ENCODE data around the gene CSTF2T.
"Not testable (repeated sequence)": the region's sequence is repeated elsewhere in the genome, so short reads cannot be mapped to it uniquely, and the experiment has no call there.

Gene CSTF2T

DNA sequence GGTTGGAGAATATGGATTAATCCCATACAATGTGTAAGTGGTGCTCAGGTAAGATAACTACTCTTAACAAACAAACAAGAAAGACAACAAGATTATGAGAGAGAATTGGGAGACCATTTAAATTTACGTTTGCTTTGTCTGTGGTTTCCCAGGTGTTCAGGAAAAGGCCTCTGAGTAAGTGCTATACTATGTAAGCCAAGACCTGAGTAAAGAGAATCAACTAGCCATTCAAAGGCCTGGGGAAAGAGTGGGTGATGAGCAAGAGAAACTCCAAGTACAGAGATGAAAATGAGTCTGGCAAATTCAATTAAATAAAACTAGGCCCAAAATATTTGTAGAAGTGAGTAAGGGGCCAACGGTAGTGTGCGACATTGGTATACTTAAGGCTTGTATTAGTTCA, 9.9 kb downstream of the CSTF2T start:
- Histone ChIP-seq H3F3A (ENCODE audit: control insufficient read depth, insufficient read depth) (no peaks in the 10 kb centered on the region), H3K27me3 (ENCODE audit: control insufficient read depth, low read length) (no peaks in the 10 kb centered on the region), H3K36me3 (ENCODE audit: control insufficient read depth, low read length) (0 out of 2 replicates have a peak, but pooled peaks cover under 1% of the 10 kb centered on the region), H3K79me2 (ENCODE audit: control insufficient read depth, low read length) (no peaks in the 10 kb centered on the region), H3K27ac (ENCODE audit: low read depth, low read length) (no peak overlapping the region), H3K4me2 (ENCODE audit: low read length) (no peak overlapping the region), H3K9me2 (replicated peaks; ENCODE audit: control insufficient read depth, low read length) (no peaks in the 10 kb centered on the region), H3K4me1 (ENCODE audit: control insufficient read depth, low read length) (no peaks in the 10 kb centered on the region), H4K20me1 (ENCODE audit: control insufficient read depth, insufficient read depth, low read depth, low read length) (no peaks in the 10 kb centered on the region), H3K4me3 (ENCODE audit: low read length) (no peak overlapping the region), H3K9me3 (ENCODE audit: control insufficient read depth, insufficient read depth, low read length) (no peaks in the 10 kb centered on the region)
- no peak for TF ChIP-seq EZH2phosphoT487 (IDR thresholded peaks at IDR 0.05; ENCODE audit: borderline replicate concordance, low read length)
- TF ChIP-seq, protein P1, sequence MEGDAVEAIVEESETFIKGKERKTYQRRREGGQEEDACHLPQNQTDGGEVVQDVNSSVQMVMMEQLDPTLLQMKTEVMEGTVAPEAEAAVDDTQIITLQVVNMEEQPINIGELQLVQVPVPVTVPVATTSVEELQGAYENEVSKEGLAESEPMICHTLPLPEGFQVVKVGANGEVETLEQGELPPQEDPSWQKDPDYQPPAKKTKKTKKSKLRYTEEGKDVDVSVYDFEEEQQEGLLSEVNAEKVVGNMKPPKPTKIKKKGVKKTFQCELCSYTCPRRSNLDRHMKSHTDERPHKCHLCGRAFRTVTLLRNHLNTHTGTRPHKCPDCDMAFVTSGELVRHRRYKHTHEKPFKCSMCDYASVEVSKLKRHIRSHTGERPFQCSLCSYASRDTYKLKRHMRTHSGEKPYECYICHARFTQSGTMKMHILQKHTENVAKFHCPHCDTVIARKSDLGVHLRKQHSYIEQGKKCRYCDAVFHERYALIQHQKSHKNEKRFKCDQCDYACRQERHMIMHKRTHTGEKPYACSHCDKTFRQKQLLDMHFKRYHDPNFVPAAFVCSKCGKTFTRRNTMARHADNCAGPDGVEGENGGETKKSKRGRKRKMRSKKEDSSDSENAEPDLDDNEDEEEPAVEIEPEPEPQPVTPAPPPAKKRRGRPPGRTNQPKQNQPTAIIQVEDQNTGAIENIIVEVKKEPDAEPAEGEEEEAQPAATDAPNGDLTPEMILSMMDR (IDR thresholded peaks at IDR 0.05; ENCODE audit: low read depth, low read length, poor library complexity, severe bottlenecking), result no peak

DNA sequence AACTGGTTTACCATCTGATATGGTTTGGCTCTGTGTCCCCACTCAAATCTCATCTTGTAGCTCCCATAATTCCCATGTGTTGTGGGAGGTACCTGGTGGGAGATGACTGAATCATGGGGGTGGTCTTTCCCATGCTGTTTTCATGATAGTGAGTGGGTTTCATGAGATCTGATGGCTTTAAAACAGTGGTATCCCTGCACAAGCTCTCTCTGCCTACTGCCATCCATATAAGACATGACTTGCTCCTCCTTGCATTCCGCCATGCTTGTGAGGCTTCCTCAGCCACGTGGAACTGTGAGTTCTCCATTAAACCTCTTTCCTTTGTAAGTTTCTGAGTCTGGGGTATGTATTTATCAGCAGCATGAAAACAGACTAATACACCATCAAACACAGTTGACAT, 10.6 kb downstream of the CSTF2T start:
- H3K4me1 ChIP-seq (ENCODE audit: control insufficient read depth, low read length); H3K36me3 ChIP-seq (ENCODE audit: control insufficient read depth, low read length); H4K20me1 ChIP-seq (ENCODE audit: control insufficient read depth, insufficient read depth, low read depth, low read length); H3K4me3 ChIP-seq (ENCODE audit: low read length); H3K79me2 ChIP-seq (ENCODE audit: control insufficient read depth, low read length); H3K27me3 ChIP-seq (ENCODE audit: control insufficient read depth, low read length); H3K4me2 ChIP-seq (ENCODE audit: low read length); H3K9me3 ChIP-seq (ENCODE audit: control insufficient read depth, insufficient read depth, low read length); H3K9me2 ChIP-seq (replicated peaks; ENCODE audit: control insufficient read depth, low read length); H3F3A ChIP-seq (ENCODE audit: control insufficient read depth, insufficient read depth); H3K27ac ChIP-seq (ENCODE audit: low read depth, low read length): not testable (repeated sequence)

DNA sequence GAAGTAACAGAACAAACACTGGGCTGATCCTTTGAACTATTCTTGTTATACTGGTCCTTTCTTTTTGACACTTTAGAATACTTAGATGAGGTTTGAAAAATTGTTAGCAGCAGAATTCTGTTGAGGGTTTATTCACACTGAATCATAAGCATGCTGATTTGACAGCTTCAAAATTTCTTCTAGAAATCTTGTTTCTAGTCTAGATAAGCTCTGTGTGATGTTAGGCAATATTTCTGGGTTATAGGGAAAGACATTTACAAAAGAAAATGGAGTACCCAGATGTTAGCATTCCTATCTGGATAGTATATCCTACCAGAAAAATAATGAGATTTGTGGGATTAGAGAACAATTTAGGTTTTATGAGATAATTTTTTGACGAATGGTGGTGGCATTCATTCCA, 12.1 kb downstream of the CSTF2T start:
- Histone ChIP-seq H3K36me3 (ENCODE audit: control insufficient read depth, low read length) (no peaks in the 10 kb centered on the region), H3K27me3 (ENCODE audit: control insufficient read depth, low read length) (no peaks in the 10 kb centered on the region), H3K4me3 (ENCODE audit: low read length) (no peak overlapping the region), H4K20me1 (ENCODE audit: control insufficient read depth, insufficient read depth, low read depth, low read length) (no peaks in the 10 kb centered on the region), H3K4me1 (ENCODE audit: control insufficient read depth, low read length) (no peaks in the 10 kb centered on the region), H3K27ac (ENCODE audit: low read depth, low read length) (no peak overlapping the region), H3K9me2 (replicated peaks; ENCODE audit: control insufficient read depth, low read length) (no peaks in the 10 kb centered on the region), H3K79me2 (ENCODE audit: control insufficient read depth, low read length) (no peaks in the 10 kb centered on the region), H3K9me3 (ENCODE audit: control insufficient read depth, insufficient read depth, low read length) (no peaks in the 10 kb centered on the region), H3F3A (ENCODE audit: control insufficient read depth, insufficient read depth) (no peaks in the 10 kb centered on the region), H3K4me2 (ENCODE audit: low read length) (no peak overlapping the region)
- TF ChIP-seq, protein P1 (IDR thresholded peaks at IDR 0.05; ENCODE audit: low read depth, low read length, poor library complexity, severe bottlenecking), result no peak
- no peak for TF ChIP-seq EZH2phosphoT487 (IDR thresholded peaks at IDR 0.05; ENCODE audit: borderline replicate concordance, low read length)

DNA sequence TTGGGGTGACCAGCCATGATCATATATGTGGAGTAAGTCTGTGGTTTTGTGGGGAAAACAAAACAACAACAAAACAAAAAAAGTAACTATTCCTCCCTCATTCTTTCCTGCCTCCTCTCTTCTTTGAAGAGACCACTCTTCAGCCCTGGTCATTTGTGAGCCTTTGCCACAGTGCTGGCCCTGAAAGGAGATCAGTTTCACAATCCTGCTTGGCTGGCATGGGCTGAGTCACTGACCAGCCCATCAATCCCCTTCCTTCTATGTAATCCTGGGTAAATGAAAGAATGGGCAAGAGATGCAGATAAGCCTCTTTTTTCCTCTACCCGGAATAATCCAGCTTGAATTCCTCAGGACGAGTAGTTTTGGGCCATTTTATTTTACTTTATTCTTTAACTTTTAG, 13.6 kb downstream of the CSTF2T start:
- Histone ChIP-seq H3K36me3 (ENCODE audit: control insufficient read depth, low read length) (no peaks in the 10 kb centered on the region), H3K9me2 (replicated peaks; ENCODE audit: control insufficient read depth, low read length) (no peaks in the 10 kb centered on the region), H3K4me1 (ENCODE audit: control insufficient read depth, low read length) (no peaks in the 10 kb centered on the region), H3K79me2 (ENCODE audit: control insufficient read depth, low read length) (no peaks in the 10 kb centered on the region), H3K27me3 (ENCODE audit: control insufficient read depth, low read length) (no peaks in the 10 kb centered on the region), H3K4me2 (ENCODE audit: low read length) (no peak overlapping the region), H3K9me3 (ENCODE audit: control insufficient read depth, insufficient read depth, low read length) (no peaks in the 10 kb centered on the region), H4K20me1 (ENCODE audit: control insufficient read depth, insufficient read depth, low read depth, low read length) (no peaks in the 10 kb centered on the region), H3K27ac (ENCODE audit: low read depth, low read length) (no peak overlapping the region), H3K4me3 (ENCODE audit: low read length) (no peak overlapping the region), H3F3A (ENCODE audit: control insufficient read depth, insufficient read depth) (no peaks in the 10 kb centered on the region)
- TF ChIP-seq EZH2phosphoT487 (IDR thresholded peaks at IDR 0.05; ENCODE audit: borderline replicate concordance, low read length), result no peak
- TF ChIP-seq, protein P1 (IDR thresholded peaks at IDR 0.05; ENCODE audit: low read depth, low read length, poor library complexity, severe bottlenecking), result no peak

All from DOHH2 (cell line).